K562 (cell line): ENCODE results near the gene ZNF493. TPM values are rescaled to one million over a fixed set of nuclear protein-coding genes. Genes with fewer than 3 reads are reported as not detected.

Source experiments
- ATAC-seq: fragments of 200-7000 bp; cut with Tn5 transposase; 3 replicates; pipeline ENCODE4 v1.9.1; 2020; ENCODE audit warnings: moderate library complexity
- BruUV-seq: library from RNA; stranded (reverse); fragments of 400-500 nt; replicated peaks from 2 replicates; lab custom pipeline; 2021; lab: Mats Ljungman, UMichigan
- CTCF ChIA-PET: fragments of 300-600 bp; formaldehyde crosslinking; extraction: SDS; loops from one replicate; lab custom pipeline; 2021; ENCODE audit warnings: low intra/inter-chr PET ratio; lab: Yijun Ruan, JAX
- POLR2A ChIA-PET: fragments of 300-600, 350-650 bp; sonication (Branson Sonifier 250); formaldehyde crosslinking; extraction: SDS; loops from one replicate; lab custom pipeline; 2021; ENCODE audit warnings: antibody characterized with exemption, inconsistent platforms; lab: Yijun Ruan, JAX
- DNase-seq, 4 experiments: peaks; one replicate each; pipeline versions ENCODE4 v3.0.0 to v3.0.0-alpha.2; 2011 to 2018; ENCODE audit warnings: low spot score in 3 of 4, mixed read lengths in 3 of 4; ENCODE audit errors: extremely low read depth in 1 of 4
- FAIRE-seq: peaks from 2 replicates; lab custom pipeline; 2011; peaks lifted over from hg19 to GRCh38; lab: Jason Lieb, UNC
- H2AFZ ChIP-seq: 2 replicates; pipeline ENCODE4 v1.6.0; 2011; ENCODE audit warnings: low read depth, low read length, control low read depth, inconsistent platforms
- H3K27ac ChIP-seq: fragments of 200-600 bp; 3 replicates; pipeline ENCODE4 v1.8.0; 2011; ENCODE audit warnings: low read depth, mild to moderate bottlenecking, control low read depth, inconsistent platforms, low read length, moderate library complexity, mixed read lengths; ENCODE audit errors: extremely low read depth
- H3K27me3 ChIP-seq, 2 experiments: fragments of 300-600 bp in 1 of 2; 2 replicates in 1 of 2; 3 replicates in 1 of 2; pipeline versions ENCODE4 v1.6.0 to v1.8.0; 2011; ENCODE audit warnings: inconsistent platforms in 2 of 2, low read length in 2 of 2, mild to moderate bottlenecking in 1 of 2, mixed read lengths in 1 of 2, moderate library complexity in 1 of 2; ENCODE audit not compliant: control insufficient read depth in 2 of 2, insufficient read depth in 2 of 2
- H3K36me3 ChIP-seq: fragments of 300-600 bp; 3 replicates; pipeline ENCODE4 v1.8.0; 2011; ENCODE audit warnings: mild to moderate bottlenecking, low read length, inconsistent platforms; ENCODE audit not compliant: control insufficient read depth, insufficient read depth
- H3K4me1 ChIP-seq, 2 experiments: fragments of 200-600 bp in 1 of 2; replicated peaks in 1 of 2; 2 replicates in 1 of 2; 3 replicates in 1 of 2; pipeline versions ENCODE4 v1.5.1 to v1.8.0; 2011; ENCODE audit warnings: inconsistent platforms in 2 of 2, low read length in 2 of 2, mild to moderate bottlenecking in 1 of 2, mixed read lengths in 1 of 2, moderate library complexity in 1 of 2; ENCODE audit not compliant: control insufficient read depth in 2 of 2, insufficient read depth in 2 of 2
- H3K4me2 ChIP-seq: 2 replicates; pipeline ENCODE4 v1.6.1; 2011; ENCODE audit warnings: low read length, control low read depth, inconsistent platforms, mixed read lengths; ENCODE audit not compliant: insufficient read depth
- H3K4me3 ChIP-seq: fragments of 200-600 bp; sonication (generic), shearing (Covaris generic); 2 replicates; pipeline ENCODE4 v1.5.1; 2016; ENCODE audit warnings: control low read depth, inconsistent platforms
- H3K79me2 ChIP-seq: fragments of 200-600 bp; 3 replicates; pipeline ENCODE4 v1.8.0; 2011; ENCODE audit warnings: low read length, inconsistent platforms; ENCODE audit not compliant: control insufficient read depth, insufficient read depth
- H3K9ac ChIP-seq, 2 experiments: 2 replicates each; pipeline versions ENCODE4 v1.6.0 to v1.6.1; 2011; ENCODE audit warnings: low read depth in 2 of 2, low read length in 2 of 2, control low read depth in 1 of 2, inconsistent platforms in 1 of 2, mild to moderate bottlenecking in 1 of 2, mixed read lengths in 1 of 2; ENCODE audit not compliant: insufficient read depth in 1 of 2
- H3K9me1 ChIP-seq: one replicate; pipeline ENCODE4 v1.6.0; 2011; ENCODE audit warnings: inconsistent platforms, mild to moderate bottlenecking, low read length, moderate library complexity; ENCODE audit not compliant: control insufficient read depth, insufficient read depth
- H3K9me3 ChIP-seq: replicated peaks from 2 replicates; pipeline ENCODE4 v1.5.1; 2011; ENCODE audit warnings: low read depth, low read length, inconsistent platforms; ENCODE audit not compliant: control insufficient read depth, insufficient read depth
- H4K20me1 ChIP-seq: replicated peaks from 2 replicates; pipeline ENCODE4 v1.6.1; 2011; ENCODE audit warnings: low read length, inconsistent platforms, mixed read lengths; ENCODE audit not compliant: control insufficient read depth, insufficient read depth
- HMG20A ChIP-seq: fragments of 450-650 bp; formaldehyde crosslinking; conservative IDR thresholded peaks from 2 replicates; pipeline ENCODE4 v1.4.0; 2020; ENCODE audit warnings: mild to moderate bottlenecking, mixed read lengths
- ILK ChIP-seq: fragments of 450-650 bp; IDR thresholded peaks from 2 replicates; pipeline ENCODE4 v1.6.1; 2016; ENCODE audit warnings: missing genetic modification characterization, low read depth, mild to moderate bottlenecking, missing compliant biosample characterization, moderate library complexity, borderline replicate concordance
- MEIS2 ChIP-seq: fragments of 450-650 bp; IDR thresholded peaks from 2 replicates; pipeline ENCODE4 v1.6.1; 2014; ENCODE audit warnings: mild to moderate bottlenecking; ENCODE audit not compliant: partially characterized antibody
- MTA3 ChIP-seq: fragments of 450-650 bp; formaldehyde crosslinking; IDR thresholded peaks from 2 replicates; pipeline ENCODE4 v1.6.1; 2017; ENCODE audit warnings: mild to moderate bottlenecking, borderline replicate concordance
- OTX1 ChIP-seq: fragments of 450-650 bp; formaldehyde crosslinking; IDR thresholded peaks from 2 replicates; pipeline ENCODE4 v1.4.0; 2022; ENCODE audit warnings: mild to moderate bottlenecking
- RBFOX2 ChIP-seq: fragments of 200-400 bp; formaldehyde crosslinking; IDR thresholded peaks from 2 replicates; pipeline ENCODE4 v1.6.1; 2017; ENCODE audit warnings: low read depth, mild to moderate bottlenecking, low read length, moderate library complexity
- SOX6 ChIP-seq: fragments of 450-650 bp; IDR thresholded peaks from 2 replicates; pipeline ENCODE4 v1.6.1; 2014; ENCODE audit warnings: mild to moderate bottlenecking
- SP2 ChIP-seq: IDR thresholded peaks from 2 replicates; pipeline ENCODE4 v1.6.1; 2011; ENCODE audit warnings: mild to moderate bottlenecking, low read depth, low read length, moderate library complexity; ENCODE audit not compliant: poor library complexity, severe bottlenecking; ENCODE audit errors: extremely low read depth
- TCF3 ChIP-seq: sonication (generic); formaldehyde crosslinking; IDR thresholded peaks from 2 replicates; pipeline ENCODE4 v1.4.0; 2020; ENCODE audit warnings: mild to moderate bottlenecking, missing genetic modification reagents
- ZEB2 ChIP-seq: fragments of 450-650 bp; IDR thresholded peaks from 2 replicates; pipeline ENCODE4 v1.6.1; 2016
- ZFP30 ChIP-seq: fragments of 250-450 bp; sonication (Bioruptor Pico); IDR thresholded peaks from 2 replicates; pipeline ENCODE4 v1.8.0; 2022; ENCODE audit warnings: moderate library complexity, mild to moderate bottlenecking, inconsistent platforms, borderline replicate concordance
- ZNF133 ChIP-seq: fragments of 250-450 bp; sonication (Bioruptor Pico); IDR thresholded peaks from 2 replicates; pipeline ENCODE4 v1.4.0; 2020; ENCODE audit warnings: mild to moderate bottlenecking
- ZNF717 ChIP-seq: fragments of 250-450 bp; sonication (Bioruptor Pico); IDR thresholded peaks from 2 replicates; pipeline ENCODE4 v1.5.0; 2021
- WGBS: fragments of 100-300 bp; shearing (Covaris generic); methylation state at CpG from one replicate; pipeline ENCODE4 v1.1.6; 2016; ENCODE audit warnings: low coverage, mixed read lengths; ENCODE audit not compliant: insufficient coverage; ENCODE audit errors: missing lambda C conversion rate; 5-methylcytosine and 5-hydroxymethylcytosine counted together
- in situ Hi-C: fragments of 300-500 bp; cut with MboI; formaldehyde crosslinking; loops from 4 replicates; pipeline ENCODE4 v1.15.0; 2018; ENCODE audit warnings: inconsistent platforms, mixed read lengths
- intact Hi-C: fragments of 100-400 bp; cut with micrococcal nuclease; formaldehyde crosslinking; loops from 2 replicates; pipeline ENCODE4 v1.14.2; 2022
- polyA plus RNA-seq, 8 experiments: library from polyadenylated mRNA; depleted of rRNA in 4 of 8; stranded (reverse) in 5 of 8; unstranded in 3 of 8; fragments of >200 nt; fragmentation: Nextera tagmentation in 2 of 8; fragmentation: Illumina TruSeq in 1 of 8; extraction: Ambion mirVana in 2 of 8; extraction: Trizol in 1 of 8; gene quantifications; 2 replicates each; pipeline versions ENCODE4 v1.2.1 to v1.2.3, GENCODE V29; 2011 to 2014; ENCODE audit warnings: inconsistent platforms in 1 of 8, missing spikeins in 1 of 8
- total RNA-seq, 7 experiments: library from RNA; depleted of rRNA in 6 of 7; stranded (reverse); fragments of >200 nt in 6 of 7; fragmentation: Illumina TruSeq in 2 of 7; extraction: Trizol in 2 of 7; gene quantifications; 2 replicates each; pipeline versions ENCODE4 v1.2.1 to v1.2.3, GENCODE V29; 2011 to 2021; ENCODE audit warnings: low replicate concordance in 1 of 7
- TF ChIP-seq, protein P1 (sequence below): fragments of 450-650 bp; IDR thresholded peaks from 2 replicates; pipeline ENCODE4 v1.7.0; 2016; ENCODE audit warnings: borderline replicate concordance
- TF ChIP-seq, protein P2 (sequence below): fragments of 250-450 bp; sonication (Bioruptor Pico); IDR thresholded peaks from 2 replicates; pipeline ENCODE4 v1.9.0; 2021; ENCODE audit warnings: mild to moderate bottlenecking, inconsistent platforms
- TF ChIP-seq, protein P3 (sequence below): sonication (generic); formaldehyde crosslinking; IDR thresholded peaks from 2 replicates; pipeline ENCODE4 v1.9.0; 2022; ENCODE audit warnings: mild to moderate bottlenecking, missing genetic modification reagents

The ZNF493 gene
- total and polyA plus RNA-seq, 9 of the 15 experiments (the other 6 are each of a cell fraction or from before 2014, with no cell fraction given) = 5.0 to 18.6 (median 12.2) TPM

DNA sequence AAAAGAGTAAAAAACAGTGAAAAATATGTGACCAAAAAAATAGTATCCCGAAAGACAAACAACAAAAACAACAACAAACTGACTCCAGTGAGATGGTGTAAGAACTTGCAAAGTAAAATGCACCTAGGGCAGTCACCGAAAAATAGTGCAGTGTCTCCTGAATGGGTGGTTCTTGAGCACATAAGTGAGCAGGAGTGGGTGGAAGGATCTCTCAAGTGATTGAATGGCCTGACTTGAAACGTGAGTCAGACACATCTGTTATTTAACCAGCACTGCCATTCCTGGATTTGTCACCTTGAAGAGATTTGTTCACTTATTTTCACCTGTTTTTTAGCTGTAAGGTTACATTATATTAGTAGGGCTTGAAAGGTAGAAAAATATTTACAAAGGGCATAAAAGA, 34.6 kb upstream of the ZNF493 start:
- Histone ChIP-seq H3K27ac (no peak overlapping the region), H3K4me2 (no peak overlapping the region), H3K79me2 (no peaks in the 10 kb centered on the region; the same call in 2 of the 3 replicates), H3K9ac (no peak overlapping the region), H3K4me3 (no peak overlapping the region), H2AFZ (no peak overlapping the region), H3K4me1 (peaks cover 0 to 3% of the 10 kb centered on the region in 2 experiments; a peak in 1 of 5 replicates), H3K9me3 (0 out of 2 replicates have a peak, but pooled peaks cover 8% of the 10 kb centered on the region), H4K20me1 (no peaks in the 10 kb centered on the region)
- in situ Hi-C loops = no loop called here
- FAIRE-seq (no peak), DNase-seq (no peak), ATAC-seq (no peak)
- ChIA-PET POLR2A (no interaction called here), CTCF (no interaction called here)
- intact Hi-C loops = no loop called here
- 23% methylated on average over 3 of the region's 3 CpGs for WGBS
- TSS peak; percentile 22 for BruUV-seq
- TF ChIP-seq, protein P1, sequence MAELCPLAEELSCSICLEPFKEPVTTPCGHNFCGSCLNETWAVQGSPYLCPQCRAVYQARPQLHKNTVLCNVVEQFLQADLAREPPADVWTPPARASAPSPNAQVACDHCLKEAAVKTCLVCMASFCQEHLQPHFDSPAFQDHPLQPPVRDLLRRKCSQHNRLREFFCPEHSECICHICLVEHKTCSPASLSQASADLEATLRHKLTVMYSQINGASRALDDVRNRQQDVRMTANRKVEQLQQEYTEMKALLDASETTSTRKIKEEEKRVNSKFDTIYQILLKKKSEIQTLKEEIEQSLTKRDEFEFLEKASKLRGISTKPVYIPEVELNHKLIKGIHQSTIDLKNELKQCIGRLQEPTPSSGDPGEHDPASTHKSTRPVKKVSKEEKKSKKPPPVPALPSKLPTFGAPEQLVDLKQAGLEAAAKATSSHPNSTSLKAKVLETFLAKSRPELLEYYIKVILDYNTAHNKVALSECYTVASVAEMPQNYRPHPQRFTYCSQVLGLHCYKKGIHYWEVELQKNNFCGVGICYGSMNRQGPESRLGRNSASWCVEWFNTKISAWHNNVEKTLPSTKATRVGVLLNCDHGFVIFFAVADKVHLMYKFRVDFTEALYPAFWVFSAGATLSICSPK = no peak
- TF ChIP-seq ZEB2 (no peak), ILK (no peak), MEIS2 (no peak), ZNF717 (no peak), ZFP30 (no peak), MTA3 (no peak), SP2 (no peak), RBFOX2 (no peak), SOX6 (no peak), ZNF133 (CRISPR knock-in tag) (no peak), TCF3 (no peak), OTX1 (CRISPR knock-in tag) (no peak), HMG20A (CRISPR knock-in tag) (no peak)
- TF ChIP-seq, protein P2, sequence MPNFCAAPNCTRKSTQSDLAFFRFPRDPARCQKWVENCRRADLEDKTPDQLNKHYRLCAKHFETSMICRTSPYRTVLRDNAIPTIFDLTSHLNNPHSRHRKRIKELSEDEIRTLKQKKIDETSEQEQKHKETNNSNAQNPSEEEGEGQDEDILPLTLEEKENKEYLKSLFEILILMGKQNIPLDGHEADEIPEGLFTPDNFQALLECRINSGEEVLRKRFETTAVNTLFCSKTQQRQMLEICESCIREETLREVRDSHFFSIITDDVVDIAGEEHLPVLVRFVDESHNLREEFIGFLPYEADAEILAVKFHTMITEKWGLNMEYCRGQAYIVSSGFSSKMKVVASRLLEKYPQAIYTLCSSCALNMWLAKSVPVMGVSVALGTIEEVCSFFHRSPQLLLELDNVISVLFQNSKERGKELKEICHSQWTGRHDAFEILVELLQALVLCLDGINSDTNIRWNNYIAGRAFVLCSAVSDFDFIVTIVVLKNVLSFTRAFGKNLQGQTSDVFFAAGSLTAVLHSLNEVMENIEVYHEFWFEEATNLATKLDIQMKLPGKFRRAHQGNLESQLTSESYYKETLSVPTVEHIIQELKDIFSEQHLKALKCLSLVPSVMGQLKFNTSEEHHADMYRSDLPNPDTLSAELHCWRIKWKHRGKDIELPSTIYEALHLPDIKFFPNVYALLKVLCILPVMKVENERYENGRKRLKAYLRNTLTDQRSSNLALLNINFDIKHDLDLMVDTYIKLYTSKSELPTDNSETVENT (CRISPR knock-in tag) = no peak
- TF ChIP-seq, protein P3, sequence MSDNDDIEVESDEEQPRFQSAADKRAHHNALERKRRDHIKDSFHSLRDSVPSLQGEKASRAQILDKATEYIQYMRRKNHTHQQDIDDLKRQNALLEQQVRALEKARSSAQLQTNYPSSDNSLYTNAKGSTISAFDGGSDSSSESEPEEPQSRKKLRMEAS (CRISPR knock-in tag) = no peak
- TF ChIP-seq, all 486 proteins: peak for 0
- no peaks in the 10 kb centered on the region for H3K27me3 ChIP-seq
- H3K9me1 ChIP-seq = no peaks in the 10 kb centered on the region
- peaks cover 9% of the 10 kb centered on the region; the same call in 1 of the 3 replicates for H3K36me3 ChIP-seq
